Adrenal gland (tissue), 5 donors: ENCODE data around the gene TICAM1.
"Not testable (repeated sequence)": the region's sequence is repeated elsewhere in the genome, so short reads cannot be mapped to it uniquely, and the experiment has no call there.

Experiments
- CTCF ChIP-seq, 6 experiments: fragments of 450-650 bp in 4 of 6; fragments of 200-600 bp in 2 of 6; sonication (generic) in 1 of 6; IDR thresholded peaks; 1 replicate in 5 of 6; 2 replicates in 1 of 6; pipeline versions ENCODE4 v1.5.1 to v1.8.0; 2016 to 2021; ENCODE audit warnings: antibody characterized with exemption in 6 of 6, mild to moderate bottlenecking in 2 of 6, moderate library complexity in 1 of 6
- POLR2A ChIP-seq, 2 donors: fragments of 450-650 bp; IDR thresholded peaks; one replicate each; pipeline ENCODE4 v1.6.1; 2017; ENCODE audit warnings: antibody characterized with exemption in 2 of 2, mild to moderate bottlenecking in 2 of 2, moderate library complexity in 1 of 2
- donor health status: DM: no; HTN: no; CAD: no.

DNA sequence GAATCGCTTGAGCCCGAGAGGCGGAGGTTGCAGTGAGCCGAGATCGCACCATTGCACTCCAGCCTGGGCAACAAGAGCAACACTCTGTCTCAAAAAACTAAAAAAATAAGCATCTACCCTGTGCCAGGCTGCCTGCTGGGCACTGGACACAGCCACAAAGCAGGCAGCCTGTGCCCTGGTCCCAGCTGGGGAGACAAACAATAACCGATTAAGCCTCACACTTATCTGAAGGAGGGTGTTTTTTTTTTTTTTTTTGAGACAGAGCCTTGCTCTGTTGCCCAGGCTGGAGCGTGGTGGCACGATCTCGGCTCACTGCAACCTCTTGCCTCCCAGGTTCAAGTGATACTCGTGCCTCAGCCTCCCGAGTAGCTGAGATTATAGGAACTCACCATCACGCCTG is 25.0 kb upstream of the TICAM1 start:
- TF ChIP-seq CTCF, POLR2A (IDR thresholded peaks at IDR 0.05): not testable (repeated sequence)
